K562 (cell line): Measurements from ENCODE around the gene CCDC97. TPM values are rescaled to one million over a fixed set of nuclear protein-coding genes. Genes with fewer than 3 reads are reported as not detected.

Source experiments
- ATAC-seq: fragments of 200-7000 bp; cut with Tn5 transposase; 3 replicates; pipeline ENCODE4 v1.9.1; 2020; ENCODE audit warnings: moderate library complexity
- BruUV-seq: library from RNA; stranded (reverse); fragments of 400-500 nt; replicated peaks from 2 replicates; lab custom pipeline; 2021; lab: Mats Ljungman, UMichigan
- CTCF ChIA-PET: fragments of 300-600 bp; formaldehyde crosslinking; extraction: SDS; loops from one replicate; lab custom pipeline; 2021; ENCODE audit warnings: low intra/inter-chr PET ratio; lab: Yijun Ruan, JAX
- POLR2A ChIA-PET: fragments of 300-600, 350-650 bp; sonication (Branson Sonifier 250); formaldehyde crosslinking; extraction: SDS; loops from one replicate; lab custom pipeline; 2021; ENCODE audit warnings: antibody characterized with exemption, inconsistent platforms; lab: Yijun Ruan, JAX
- DNase-seq, 4 experiments: peaks; one replicate each; pipeline versions ENCODE4 v3.0.0 to v3.0.0-alpha.2; 2011 to 2018; ENCODE audit warnings: low spot score in 3 of 4, mixed read lengths in 3 of 4; ENCODE audit errors: extremely low read depth in 1 of 4
- FAIRE-seq: peaks from 2 replicates; lab custom pipeline; 2011; peaks lifted over from hg19 to GRCh38; lab: Jason Lieb, UNC
- H2AFZ ChIP-seq: 2 replicates; pipeline ENCODE4 v1.6.0; 2011; ENCODE audit warnings: low read depth, low read length, control low read depth, inconsistent platforms
- H3K27ac ChIP-seq: fragments of 200-600 bp; 3 replicates; pipeline ENCODE4 v1.8.0; 2011; ENCODE audit warnings: low read depth, mild to moderate bottlenecking, control low read depth, inconsistent platforms, low read length, moderate library complexity, mixed read lengths; ENCODE audit errors: extremely low read depth
- H3K27me3 ChIP-seq, 2 experiments: fragments of 300-600 bp in 1 of 2; 2 replicates in 1 of 2; 3 replicates in 1 of 2; pipeline versions ENCODE4 v1.6.0 to v1.8.0; 2011; ENCODE audit warnings: inconsistent platforms in 2 of 2, low read length in 2 of 2, mild to moderate bottlenecking in 1 of 2, mixed read lengths in 1 of 2, moderate library complexity in 1 of 2; ENCODE audit not compliant: control insufficient read depth in 2 of 2, insufficient read depth in 2 of 2
- H3K36me3 ChIP-seq: fragments of 300-600 bp; 3 replicates; pipeline ENCODE4 v1.8.0; 2011; ENCODE audit warnings: mild to moderate bottlenecking, low read length, inconsistent platforms; ENCODE audit not compliant: control insufficient read depth, insufficient read depth
- H3K4me1 ChIP-seq, 2 experiments: fragments of 200-600 bp in 1 of 2; replicated peaks in 1 of 2; 2 replicates in 1 of 2; 3 replicates in 1 of 2; pipeline versions ENCODE4 v1.5.1 to v1.8.0; 2011; ENCODE audit warnings: inconsistent platforms in 2 of 2, low read length in 2 of 2, mild to moderate bottlenecking in 1 of 2, mixed read lengths in 1 of 2, moderate library complexity in 1 of 2; ENCODE audit not compliant: control insufficient read depth in 2 of 2, insufficient read depth in 2 of 2
- H3K4me2 ChIP-seq: 2 replicates; pipeline ENCODE4 v1.6.1; 2011; ENCODE audit warnings: low read length, control low read depth, inconsistent platforms, mixed read lengths; ENCODE audit not compliant: insufficient read depth
- H3K4me3 ChIP-seq: fragments of 200-600 bp; sonication (generic), shearing (Covaris generic); 2 replicates; pipeline ENCODE4 v1.5.1; 2016; ENCODE audit warnings: control low read depth, inconsistent platforms
- H3K79me2 ChIP-seq: fragments of 200-600 bp; 3 replicates; pipeline ENCODE4 v1.8.0; 2011; ENCODE audit warnings: low read length, inconsistent platforms; ENCODE audit not compliant: control insufficient read depth, insufficient read depth
- H3K9ac ChIP-seq, 2 experiments: 2 replicates each; pipeline versions ENCODE4 v1.6.0 to v1.6.1; 2011; ENCODE audit warnings: low read depth in 2 of 2, low read length in 2 of 2, control low read depth in 1 of 2, inconsistent platforms in 1 of 2, mild to moderate bottlenecking in 1 of 2, mixed read lengths in 1 of 2; ENCODE audit not compliant: insufficient read depth in 1 of 2
- H3K9me1 ChIP-seq: one replicate; pipeline ENCODE4 v1.6.0; 2011; ENCODE audit warnings: inconsistent platforms, mild to moderate bottlenecking, low read length, moderate library complexity; ENCODE audit not compliant: control insufficient read depth, insufficient read depth
- H3K9me3 ChIP-seq: replicated peaks from 2 replicates; pipeline ENCODE4 v1.5.1; 2011; ENCODE audit warnings: low read depth, low read length, inconsistent platforms; ENCODE audit not compliant: control insufficient read depth, insufficient read depth
- H4K20me1 ChIP-seq: replicated peaks from 2 replicates; pipeline ENCODE4 v1.6.1; 2011; ENCODE audit warnings: low read length, inconsistent platforms, mixed read lengths; ENCODE audit not compliant: control insufficient read depth, insufficient read depth
- CBX2 ChIP-seq: fragments of 200-600 bp; sonication (generic); IDR thresholded peaks from one replicate; pipeline ENCODE4 v1.6.1; 2012; ENCODE audit warnings: mild to moderate bottlenecking, low read length, inconsistent platforms; ENCODE audit not compliant: insufficient read depth, poor library complexity, severe bottlenecking
- KLF10 ChIP-seq: fragments of 250-450 bp; sonication (Bioruptor Pico); IDR thresholded peaks from 2 replicates; pipeline ENCODE4 v1.6.1; 2021; ENCODE audit warnings: matching md5 sums
- RBFOX2 ChIP-seq: fragments of 200-400 bp; formaldehyde crosslinking; IDR thresholded peaks from 2 replicates; pipeline ENCODE4 v1.6.1; 2017; ENCODE audit warnings: low read depth, mild to moderate bottlenecking, low read length, moderate library complexity
- SUPT5H ChIP-seq: fragments of 450-650 bp; IDR thresholded peaks from 2 replicates; pipeline ENCODE4 v1.6.1; 2016
- ZNF551 ChIP-seq: fragments of 250-450 bp; sonication (Bioruptor Pico); IDR thresholded peaks from 2 replicates; pipeline ENCODE4 v1.5.0; 2021; ENCODE audit warnings: mild to moderate bottlenecking, moderate library complexity
- WGBS: fragments of 100-300 bp; shearing (Covaris generic); methylation state at CpG from one replicate; pipeline ENCODE4 v1.1.6; 2016; ENCODE audit warnings: low coverage, mixed read lengths; ENCODE audit not compliant: insufficient coverage; ENCODE audit errors: missing lambda C conversion rate; 5-methylcytosine and 5-hydroxymethylcytosine counted together
- in situ Hi-C: fragments of 300-500 bp; cut with MboI; formaldehyde crosslinking; loops from 4 replicates; pipeline ENCODE4 v1.15.0; 2018; ENCODE audit warnings: inconsistent platforms, mixed read lengths
- intact Hi-C: fragments of 100-400 bp; cut with micrococcal nuclease; formaldehyde crosslinking; loops from 2 replicates; pipeline ENCODE4 v1.14.2; 2022
- polyA plus RNA-seq, 8 experiments: library from polyadenylated mRNA; depleted of rRNA in 4 of 8; stranded (reverse) in 5 of 8; unstranded in 3 of 8; fragments of >200 nt; fragmentation: Nextera tagmentation in 2 of 8; fragmentation: Illumina TruSeq in 1 of 8; extraction: Ambion mirVana in 2 of 8; extraction: Trizol in 1 of 8; gene quantifications; 2 replicates each; pipeline versions ENCODE4 v1.2.1 to v1.2.3, GENCODE V29; 2011 to 2014; ENCODE audit warnings: inconsistent platforms in 1 of 8, missing spikeins in 1 of 8
- total RNA-seq, 7 experiments: library from RNA; depleted of rRNA in 6 of 7; stranded (reverse); fragments of >200 nt in 6 of 7; fragmentation: Illumina TruSeq in 2 of 7; extraction: Trizol in 2 of 7; gene quantifications; 2 replicates each; pipeline versions ENCODE4 v1.2.1 to v1.2.3, GENCODE V29; 2011 to 2021; ENCODE audit warnings: low replicate concordance in 1 of 7
- TF ChIP-seq, protein P1 (sequence below), 2 experiments: IDR thresholded peaks in 1 of 2; conservative IDR thresholded peaks in 1 of 2; 2 replicates each; pipeline ENCODE4 v1.6.1; 2016; ENCODE audit warnings: low read depth in 2 of 2, mild to moderate bottlenecking in 1 of 2, missing compliant biosample characterization in 1 of 2, missing genetic modification characterization in 1 of 2, moderate library complexity in 1 of 2
- TF ChIP-seq, protein P2 (sequence below): fragments of 450-650 bp; formaldehyde crosslinking; conservative IDR thresholded peaks from 2 replicates; pipeline ENCODE4 v1.4.0; 2022; ENCODE audit warnings: mild to moderate bottlenecking, missing genetic modification characterization
- TF ChIP-seq, protein P3 (sequence below), 2 experiments: fragments of 450-650 bp; conservative IDR thresholded peaks; 2 replicates each; pipeline ENCODE4 v1.6.1; 2017; ENCODE audit warnings: mild to moderate bottlenecking in 2 of 2, moderate library complexity in 2 of 2
- TF ChIP-seq, protein P4 (sequence below): fragments of 450-650 bp; IDR thresholded peaks from 2 replicates; pipeline ENCODE4 v1.6.1; 2016; ENCODE audit warnings: low read depth, mild to moderate bottlenecking, moderate library complexity
- TF ChIP-seq, protein P5 (sequence below): fragments of 250-450 bp; sonication (Bioruptor Pico); IDR thresholded peaks from 2 replicates; pipeline ENCODE4 v1.5.0; 2021; ENCODE audit warnings: mild to moderate bottlenecking, borderline replicate concordance

CCDC97 gene
- total and polyA plus RNA-seq, 9 of the 15 experiments (the other 6 are each of a cell fraction or from before 2014, with no cell fraction given): 0.60 to 16.5 (median 7.0) TPM

DNA sequence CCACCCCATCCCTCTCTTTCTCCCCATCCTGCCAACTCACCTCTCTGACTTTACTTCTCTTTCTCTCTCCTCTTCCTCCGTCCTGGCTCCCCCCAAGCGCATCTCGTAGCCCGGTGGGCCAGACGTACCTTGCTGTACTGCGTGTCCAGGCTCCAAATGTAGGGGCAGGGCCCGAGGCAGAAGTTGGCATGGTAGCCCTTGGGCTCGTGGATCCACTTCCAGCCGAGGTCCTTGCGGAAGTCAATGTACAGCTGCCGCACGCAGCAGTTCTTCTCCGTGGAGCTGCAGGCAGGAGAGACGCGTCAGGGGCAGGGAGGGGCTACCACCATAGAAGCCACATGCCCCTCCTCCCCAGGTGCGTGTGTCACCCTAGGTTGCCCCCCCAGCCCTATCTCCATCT lies 22.0 kb downstream of the CCDC97 start:
- no peak overlapping the region for H3K4me2 ChIP-seq
- ChIA-PET POLR2A (interaction anchor here (0.7 kb wide), 1 partner anchor 13 kb away, joined by 4 read pairs; no protein-coding TSS in a partner anchor), CTCF (no interaction called here)
- DNase-seq (no peak), ATAC-seq (no peak), FAIRE-seq (no peak)
- peaks cover 14 to 24% of the 10 kb centered on the region in 2 experiments; a peak in 4 of 5 replicates for H3K4me1 ChIP-seq
- H4K20me1 ChIP-seq: peaks cover 3% of the 10 kb centered on the region; the same call in 1 of the 2 replicates
- H3K9me3 ChIP-seq: no peaks in the 10 kb centered on the region
- 87% methylated on average over 13 of the region's 16 CpGs for WGBS
- H3K4me3 ChIP-seq: no peak overlapping the region
- H3K79me2 ChIP-seq: peaks cover 14% of the 10 kb centered on the region
- peaks cover 81% of the 10 kb centered on the region; the same call in 2 of the 3 replicates for H3K36me3 ChIP-seq
- BruUV-seq: no TSS peak
- in situ Hi-C loops (no loop called here), intact Hi-C loops (no loop called here)
- no peaks in the 10 kb centered on the region for H3K27me3 ChIP-seq
- H3K9me1 ChIP-seq: no peaks in the 10 kb centered on the region
- no peak overlapping the region for H3K27ac ChIP-seq
- H3K9ac ChIP-seq: peak overlapping the region in 1 of 2 experiments; percentile 38; a peak in 1 of 4 replicates
- H2AFZ ChIP-seq: no peak overlapping the region
- TF ChIP-seq CBX2: no peak
- TF ChIP-seq, protein P1, sequence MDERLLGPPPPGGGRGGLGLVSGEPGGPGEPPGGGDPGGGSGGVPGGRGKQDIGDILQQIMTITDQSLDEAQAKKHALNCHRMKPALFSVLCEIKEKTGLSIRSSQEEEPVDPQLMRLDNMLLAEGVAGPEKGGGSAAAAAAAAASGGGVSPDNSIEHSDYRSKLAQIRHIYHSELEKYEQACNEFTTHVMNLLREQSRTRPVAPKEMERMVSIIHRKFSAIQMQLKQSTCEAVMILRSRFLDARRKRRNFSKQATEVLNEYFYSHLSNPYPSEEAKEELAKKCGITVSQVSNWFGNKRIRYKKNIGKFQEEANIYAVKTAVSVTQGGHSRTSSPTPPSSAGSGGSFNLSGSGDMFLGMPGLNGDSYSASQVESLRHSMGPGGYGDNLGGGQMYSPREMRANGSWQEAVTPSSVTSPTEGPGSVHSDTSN (CRISPR knock-in tag; IDR thresholded peaks at IDR 0.05; ENCODE audit: low read depth): no peak
- TF ChIP-seq, protein P1 (tag; conservative IDR thresholded peaks at IDR 0.05; ENCODE audit: low read depth): no peak
- 0 out of 2 replicates have a peak, but pooled peaks have one; percentile 20 for TF ChIP-seq RBFOX2
- TF ChIP-seq ZNF551 (CRISPR knock-in tag): no peak
- TF ChIP-seq, protein P2, sequence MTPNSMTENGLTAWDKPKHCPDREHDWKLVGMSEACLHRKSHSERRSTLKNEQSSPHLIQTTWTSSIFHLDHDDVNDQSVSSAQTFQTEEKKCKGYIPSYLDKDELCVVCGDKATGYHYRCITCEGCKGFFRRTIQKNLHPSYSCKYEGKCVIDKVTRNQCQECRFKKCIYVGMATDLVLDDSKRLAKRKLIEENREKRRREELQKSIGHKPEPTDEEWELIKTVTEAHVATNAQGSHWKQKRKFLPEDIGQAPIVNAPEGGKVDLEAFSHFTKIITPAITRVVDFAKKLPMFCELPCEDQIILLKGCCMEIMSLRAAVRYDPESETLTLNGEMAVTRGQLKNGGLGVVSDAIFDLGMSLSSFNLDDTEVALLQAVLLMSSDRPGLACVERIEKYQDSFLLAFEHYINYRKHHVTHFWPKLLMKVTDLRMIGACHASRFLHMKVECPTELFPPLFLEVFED (CRISPR knock-in tag): no peak
- TF ChIP-seq, protein P3, sequence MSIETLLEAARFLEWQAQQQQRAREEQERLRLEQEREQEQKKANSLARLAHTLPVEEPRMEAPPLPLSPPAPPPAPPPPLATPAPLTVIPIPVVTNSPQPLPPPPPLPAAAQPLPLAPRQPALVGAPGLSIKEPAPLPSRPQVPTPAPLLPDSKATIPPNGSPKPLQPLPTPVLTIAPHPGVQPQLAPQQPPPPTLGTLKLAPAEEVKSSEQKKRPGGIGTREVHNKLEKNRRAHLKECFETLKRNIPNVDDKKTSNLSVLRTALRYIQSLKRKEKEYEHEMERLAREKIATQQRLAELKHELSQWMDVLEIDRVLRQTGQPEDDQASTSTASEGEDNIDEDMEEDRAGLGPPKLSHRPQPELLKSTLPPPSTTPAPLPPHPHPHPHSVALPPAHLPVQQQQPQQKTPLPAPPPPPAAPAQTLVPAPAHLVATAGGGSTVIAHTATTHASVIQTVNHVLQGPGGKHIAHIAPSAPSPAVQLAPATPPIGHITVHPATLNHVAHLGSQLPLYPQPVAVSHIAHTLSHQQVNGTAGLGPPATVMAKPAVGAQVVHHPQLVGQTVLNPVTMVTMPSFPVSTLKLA (conservative IDR thresholded peaks at IDR 0.05): no peak
- TF ChIP-seq, protein P4, sequence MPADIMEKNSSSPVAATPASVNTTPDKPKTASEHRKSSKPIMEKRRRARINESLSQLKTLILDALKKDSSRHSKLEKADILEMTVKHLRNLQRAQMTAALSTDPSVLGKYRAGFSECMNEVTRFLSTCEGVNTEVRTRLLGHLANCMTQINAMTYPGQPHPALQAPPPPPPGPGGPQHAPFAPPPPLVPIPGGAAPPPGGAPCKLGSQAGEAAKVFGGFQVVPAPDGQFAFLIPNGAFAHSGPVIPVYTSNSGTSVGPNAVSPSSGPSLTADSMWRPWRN: no peak
- TF ChIP-seq, protein P5, sequence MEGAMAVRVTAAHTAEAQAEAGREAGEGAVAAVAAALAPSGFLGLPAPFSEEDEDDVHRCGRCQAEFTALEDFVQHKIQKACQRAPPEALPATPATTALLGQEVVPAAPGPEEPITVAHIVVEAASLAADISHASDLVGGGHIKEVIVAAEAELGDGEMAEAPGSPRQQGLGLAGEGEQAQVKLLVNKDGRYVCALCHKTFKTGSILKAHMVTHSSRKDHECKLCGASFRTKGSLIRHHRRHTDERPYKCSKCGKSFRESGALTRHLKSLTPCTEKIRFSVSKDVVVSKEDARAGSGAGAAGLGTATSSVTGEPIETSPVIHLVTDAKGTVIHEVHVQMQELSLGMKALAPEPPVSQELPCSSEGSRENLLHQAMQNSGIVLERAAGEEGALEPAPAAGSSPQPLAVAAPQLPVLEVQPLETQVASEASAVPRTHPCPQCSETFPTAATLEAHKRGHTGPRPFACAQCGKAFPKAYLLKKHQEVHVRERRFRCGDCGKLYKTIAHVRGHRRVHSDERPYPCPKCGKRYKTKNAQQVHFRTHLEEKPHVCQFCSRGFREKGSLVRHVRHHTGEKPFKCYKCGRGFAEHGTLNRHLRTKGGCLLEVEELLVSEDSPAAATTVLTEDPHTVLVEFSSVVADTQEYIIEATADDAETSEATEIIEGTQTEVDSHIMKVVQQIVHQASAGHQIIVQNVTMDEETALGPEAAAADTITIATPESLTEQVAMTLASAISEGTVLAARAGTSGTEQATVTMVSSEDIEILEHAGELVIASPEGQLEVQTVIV (CRISPR knock-in tag): no peak
- TF ChIP-seq SUPT5H: 0 out of 2 replicates have a peak, but pooled peaks have one; percentile 11
- no peak for TF ChIP-seq KLF10 (CRISPR knock-in tag)
